Activated naive CD4-positive, alpha-beta T cell treated with anti-CD3 and anti-CD28 coated beads, Interleukin-2, amount 50 U/mL, for 16 hours (primary cell): ENCODE data around the gene ADORA1.

Experiments used
- DNase-seq: peaks from one replicate; pipeline ENCODE4 v3.0.0-alpha.2; 2020

ADORA1 gene

DNA sequence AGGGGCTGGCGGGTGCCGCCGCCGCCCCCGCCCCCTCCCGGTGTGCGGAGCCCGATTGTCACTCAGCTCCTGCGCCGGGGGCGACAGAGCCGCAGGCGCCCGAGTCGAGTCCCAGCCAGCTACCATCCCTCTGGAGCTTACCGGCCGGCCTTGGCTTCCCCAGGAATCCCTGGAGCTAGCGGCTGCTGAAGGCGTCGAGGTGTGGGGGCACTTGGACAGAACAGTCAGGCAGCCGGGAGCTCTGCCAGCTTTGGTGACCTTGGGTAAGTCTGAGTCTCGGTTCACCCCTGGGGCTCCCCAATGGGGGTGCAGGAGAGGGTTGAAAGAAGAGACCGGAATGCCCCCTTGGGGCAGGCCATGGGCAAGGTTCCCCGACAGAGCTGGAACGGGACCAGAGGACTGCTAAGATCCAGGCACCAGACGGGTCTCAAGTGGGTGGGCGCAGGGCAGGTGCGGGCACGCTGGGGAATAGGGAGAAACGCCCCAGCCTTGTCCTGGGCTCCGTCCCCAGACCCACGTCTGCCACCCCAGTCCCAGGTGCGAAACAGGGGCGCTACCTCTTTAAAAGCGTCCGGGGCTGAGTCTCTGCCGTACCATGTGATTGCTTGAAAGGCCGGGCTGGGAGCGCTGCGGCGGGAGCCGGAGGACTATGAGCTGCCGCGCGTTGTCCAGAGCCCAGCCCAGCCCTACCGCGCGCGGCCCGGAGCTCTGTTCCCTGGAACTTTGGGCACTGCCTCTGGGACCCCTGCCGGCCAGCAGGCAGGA is at the start of gene ADORA1:
ADORA1 (plus strand) TSS at position 61 of the 765 bp plus-strand sequence. CDS start 1,116 bp downstream, outside the sequence.
- DNase-seq = no peak

DNA sequence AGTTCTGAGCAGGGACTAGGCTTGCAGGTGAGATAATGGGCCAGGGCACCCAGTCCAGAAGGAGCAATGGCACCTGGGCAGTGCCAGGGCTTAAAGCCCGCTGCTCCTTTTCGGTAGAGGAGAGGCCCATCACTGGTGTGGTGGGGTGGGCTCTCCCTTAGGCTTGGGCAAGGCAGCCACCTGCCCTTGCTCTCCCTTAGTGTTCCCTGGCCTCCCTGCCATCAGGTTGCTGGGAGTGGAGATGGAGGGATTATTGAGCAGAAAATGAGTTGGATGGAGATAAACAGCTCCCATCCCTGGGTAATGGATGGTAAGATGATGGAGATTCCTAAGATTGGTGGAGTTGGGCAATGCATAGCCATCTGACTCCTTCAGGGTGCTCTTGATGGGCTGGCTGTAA is 49.6 kb upstream of the ADORA1 start:
- no peak for DNase-seq

DNA sequence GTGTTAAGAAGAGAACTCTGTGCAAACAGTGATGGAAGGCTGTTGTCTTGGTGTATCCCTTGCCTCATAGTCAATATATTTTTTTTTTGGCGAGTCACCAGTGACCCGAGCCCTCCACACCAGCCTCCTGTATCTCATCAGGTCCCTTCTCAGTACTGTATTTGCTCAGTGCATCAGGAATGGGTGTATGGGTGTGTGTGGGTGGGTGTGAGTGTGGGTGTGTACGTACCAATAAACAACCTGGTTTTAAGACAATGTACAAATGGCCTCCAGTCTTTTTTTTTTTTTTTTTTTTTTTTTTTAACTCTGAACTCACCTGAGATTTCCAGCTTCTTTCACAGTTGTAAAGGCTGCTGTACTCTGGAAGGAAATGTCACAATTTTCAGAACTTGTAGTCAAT is 49.0 kb upstream of the ADORA1 start:
- DNase-seq = no peak

DNA sequence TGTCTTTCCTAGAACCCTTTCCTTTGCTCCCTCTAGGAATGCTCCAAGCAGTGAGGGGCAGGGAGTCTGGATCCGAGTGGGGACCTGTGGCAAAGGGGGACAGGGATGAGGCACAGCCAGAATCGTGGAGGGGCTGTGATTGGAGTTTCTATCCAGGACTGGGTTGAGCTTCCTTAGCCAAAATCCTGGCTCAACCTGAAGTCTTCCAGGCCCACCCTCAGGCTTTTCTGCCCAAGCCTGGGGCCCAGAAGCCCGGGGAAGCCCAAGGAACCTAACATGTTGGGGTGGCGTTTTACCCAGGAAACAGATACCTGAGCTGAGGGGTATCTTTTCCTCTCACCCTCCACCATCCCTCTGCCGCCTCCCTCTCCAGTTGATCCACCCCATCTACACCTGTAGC is 47.1 kb upstream of the ADORA1 start:
- DNase-seq = no peak

DNA sequence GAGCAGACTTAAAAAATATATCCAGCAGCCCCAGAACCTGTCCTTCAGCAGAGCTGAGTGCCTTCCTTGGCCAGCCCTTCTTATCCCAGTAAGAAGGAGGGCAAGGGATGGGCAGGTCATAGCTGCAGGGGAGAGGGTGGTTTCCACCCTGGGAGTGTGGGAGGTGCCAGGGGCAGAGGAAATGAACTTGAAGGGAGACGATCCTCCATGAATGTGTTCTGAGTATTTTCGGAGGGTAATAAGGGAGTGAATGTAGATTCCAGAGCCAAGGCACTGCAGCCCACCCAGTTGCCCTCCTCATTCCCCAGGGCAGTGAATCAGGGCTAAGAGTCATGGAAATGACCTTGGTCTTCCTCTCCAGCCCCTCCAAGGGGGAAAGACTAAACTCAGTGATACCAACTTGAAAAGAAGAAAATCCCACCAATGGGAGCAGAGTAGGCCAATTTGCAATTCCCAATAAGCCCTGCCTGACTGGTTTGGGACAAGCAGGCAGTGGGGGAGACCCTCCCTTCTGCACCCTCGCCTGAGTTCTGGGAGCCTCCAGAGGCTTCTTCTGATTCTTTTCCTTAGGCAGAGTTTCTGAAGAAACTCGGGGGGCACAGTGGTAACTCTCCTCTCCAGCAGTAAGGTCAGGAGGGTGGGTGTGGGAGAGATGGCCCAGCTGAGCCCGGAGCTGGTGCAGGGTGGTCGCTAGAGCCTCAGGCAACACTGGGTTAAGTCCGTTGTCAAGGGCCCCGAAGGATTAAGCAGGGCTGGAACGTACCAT is 45.9 kb upstream of the ADORA1 start:
- no peak for DNase-seq

DNA sequence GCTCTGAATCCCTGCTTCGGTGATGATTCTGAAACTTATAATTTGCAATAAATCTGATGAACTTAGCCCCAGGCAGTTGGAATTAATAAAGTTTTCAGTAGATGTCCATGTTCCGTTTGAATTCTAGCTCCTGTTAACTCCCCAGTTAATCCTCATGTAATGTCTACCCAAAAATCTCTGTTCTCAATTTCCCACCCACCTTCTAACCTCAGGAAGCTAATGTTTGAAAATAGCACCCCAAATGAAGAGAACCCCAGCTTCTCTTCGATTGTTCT is 45.4 kb upstream of the ADORA1 start:
- DNase-seq = no peak

DNA sequence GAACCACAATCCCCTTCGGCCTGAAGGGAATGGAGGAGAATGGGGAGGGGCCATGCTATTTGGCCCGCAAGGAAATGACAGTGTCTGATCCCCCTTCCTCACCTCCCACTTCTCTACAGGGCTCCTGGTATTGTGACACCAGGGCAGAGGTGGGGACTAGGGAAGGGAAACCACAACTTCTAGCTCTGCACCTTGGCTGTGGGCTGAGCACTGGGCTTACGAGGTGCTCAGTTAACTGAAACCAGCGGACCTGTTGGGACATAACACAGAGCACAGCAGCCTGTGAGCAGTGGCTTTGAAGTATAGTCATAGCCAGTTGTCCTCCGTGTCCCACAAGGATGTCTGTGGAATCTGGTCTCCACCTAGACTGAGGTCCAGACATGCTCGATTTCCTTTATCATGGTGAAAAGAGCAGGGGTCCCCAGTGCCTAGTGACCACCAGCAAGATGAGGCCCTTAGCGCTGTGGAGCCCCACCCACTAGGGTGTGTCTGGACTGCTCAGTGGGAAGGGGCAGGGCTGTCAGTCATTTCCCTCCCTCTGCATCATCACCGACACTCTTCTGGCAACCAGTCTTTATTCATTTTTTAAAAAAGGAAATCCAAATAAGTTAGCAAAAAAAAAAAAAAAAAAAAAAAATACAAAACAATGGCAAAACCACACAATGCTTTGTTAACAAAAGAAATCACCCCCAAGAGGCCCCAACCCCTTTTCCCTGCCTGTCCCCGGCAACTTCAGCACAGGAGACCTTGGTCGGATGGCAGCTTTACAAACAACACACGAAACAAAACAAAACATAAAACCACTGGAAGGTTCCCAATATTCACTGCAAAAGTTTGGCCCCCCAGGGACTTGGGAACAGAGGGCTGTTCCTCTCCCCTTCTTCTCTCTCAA is 44.7 kb upstream of the ADORA1 start:
- DNase-seq = no peak

DNA sequence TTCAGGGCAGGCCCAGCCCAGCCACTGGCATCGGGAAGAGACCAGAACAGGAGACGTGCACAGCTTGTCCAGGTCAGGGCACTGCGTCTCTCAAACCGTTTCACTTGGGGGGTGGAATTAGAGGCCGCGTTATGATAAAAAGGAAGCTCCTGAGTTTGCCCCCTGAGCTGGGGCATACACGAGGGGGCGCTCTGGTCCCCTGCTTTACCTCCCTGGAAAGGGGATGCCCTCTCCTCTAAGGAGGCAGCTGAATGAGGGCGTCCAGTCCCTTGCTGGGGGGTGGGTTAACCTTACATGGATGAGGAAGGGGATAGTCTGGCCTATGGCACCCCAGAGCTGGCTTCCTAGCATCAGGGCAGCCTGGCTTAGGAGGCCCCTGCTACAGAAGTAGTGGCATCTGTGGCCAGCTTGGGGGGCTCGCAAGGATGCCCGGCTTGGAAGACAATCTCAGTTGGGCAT is 44.0 kb upstream of the ADORA1 start:
- no peak for DNase-seq

DNA sequence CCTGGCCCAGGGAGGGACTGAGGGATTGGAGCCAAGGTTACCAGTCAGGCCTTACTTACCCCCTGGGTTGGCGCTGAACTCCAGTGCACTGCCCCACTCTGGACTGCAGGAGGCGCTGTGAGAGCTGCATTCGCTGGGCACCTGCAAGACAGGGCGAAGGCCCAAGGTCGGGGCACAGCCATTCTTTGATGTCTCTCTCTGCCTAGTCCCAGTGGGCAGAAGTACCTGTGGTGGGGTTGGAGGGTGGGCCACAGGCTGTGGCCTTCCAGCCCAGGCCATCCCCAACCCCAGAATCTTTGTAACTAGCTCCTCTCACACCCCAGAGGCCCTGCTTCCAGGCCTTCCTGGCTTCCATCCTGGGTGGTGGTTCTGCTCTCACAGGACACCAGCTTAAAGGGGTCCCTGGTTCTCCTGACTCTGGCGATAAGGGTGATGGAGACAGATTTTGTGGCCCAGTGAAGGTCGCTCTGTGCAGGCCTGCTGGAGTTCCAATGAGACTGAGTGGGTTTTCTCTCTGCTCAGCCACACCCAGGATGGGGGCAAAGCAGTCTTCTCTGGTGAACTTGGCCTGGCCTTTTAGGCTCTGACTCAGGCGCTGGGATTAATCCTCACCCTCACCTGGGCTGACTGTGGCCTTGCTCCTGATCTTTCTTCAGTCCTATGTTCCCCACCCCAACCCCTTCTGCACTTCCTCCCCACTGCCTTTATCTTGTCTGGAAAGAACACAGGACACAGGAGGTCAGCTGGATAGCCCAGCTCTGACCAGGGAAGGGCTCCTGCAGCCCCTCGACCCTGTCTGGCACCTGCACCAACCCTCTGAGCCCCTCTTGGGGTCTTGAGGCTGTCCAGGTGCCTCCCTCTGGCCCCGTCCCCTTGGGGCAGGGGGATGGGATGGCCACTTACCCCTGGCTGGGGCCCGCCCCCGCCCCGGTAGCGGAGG is 42.7 kb upstream of the ADORA1 start:
- no peak for DNase-seq

DNA sequence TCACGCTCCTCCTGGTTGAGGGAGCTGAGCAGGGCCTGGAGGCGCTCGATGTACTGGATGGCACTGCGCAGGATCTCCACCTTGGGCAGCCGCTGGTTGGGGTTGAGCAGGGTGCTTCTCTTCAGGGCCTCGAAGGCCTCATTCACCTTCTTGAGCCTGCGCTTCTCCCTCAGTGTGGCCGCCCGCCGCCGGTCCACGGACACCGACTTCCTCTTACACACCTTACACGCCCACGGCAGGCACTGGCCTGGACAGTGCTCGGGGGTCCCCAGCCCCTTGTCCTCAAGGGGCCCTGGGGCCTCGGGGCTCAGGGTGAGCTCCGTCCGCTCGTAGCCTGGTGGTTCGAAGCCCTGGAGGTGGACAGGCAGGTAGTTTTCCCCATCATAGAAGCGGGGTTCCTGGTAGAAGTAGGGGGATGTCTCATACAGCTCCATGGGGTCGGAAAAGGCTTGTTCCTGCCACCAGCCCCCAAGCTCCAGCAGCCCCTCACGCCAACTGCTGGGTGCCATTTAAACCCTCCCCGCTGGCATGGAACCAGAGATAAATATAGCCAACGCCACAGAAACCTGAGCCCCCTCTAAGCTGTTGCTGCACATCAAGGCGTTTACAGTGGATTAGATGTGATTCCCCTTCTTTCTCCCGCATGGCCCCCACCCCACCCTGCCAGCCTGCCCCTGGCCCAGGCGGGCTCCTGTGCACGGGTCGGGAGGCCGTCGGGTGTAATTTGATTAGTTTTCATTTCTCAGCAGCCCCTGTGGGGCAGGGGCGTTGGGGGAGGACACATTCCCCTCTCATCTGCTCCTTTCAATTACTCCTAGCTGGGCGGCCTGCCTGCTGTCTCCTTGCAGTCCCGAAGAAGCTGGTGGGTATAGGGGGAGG is 41.8 kb upstream of the ADORA1 start, which contains the start of gene MYOG:
MYOG (minus strand) TSS at position 485 of the 879 bp plus-strand sequence; CDS start at position 434, 51 bp downstream.
- DNase-seq = no peak

DNA sequence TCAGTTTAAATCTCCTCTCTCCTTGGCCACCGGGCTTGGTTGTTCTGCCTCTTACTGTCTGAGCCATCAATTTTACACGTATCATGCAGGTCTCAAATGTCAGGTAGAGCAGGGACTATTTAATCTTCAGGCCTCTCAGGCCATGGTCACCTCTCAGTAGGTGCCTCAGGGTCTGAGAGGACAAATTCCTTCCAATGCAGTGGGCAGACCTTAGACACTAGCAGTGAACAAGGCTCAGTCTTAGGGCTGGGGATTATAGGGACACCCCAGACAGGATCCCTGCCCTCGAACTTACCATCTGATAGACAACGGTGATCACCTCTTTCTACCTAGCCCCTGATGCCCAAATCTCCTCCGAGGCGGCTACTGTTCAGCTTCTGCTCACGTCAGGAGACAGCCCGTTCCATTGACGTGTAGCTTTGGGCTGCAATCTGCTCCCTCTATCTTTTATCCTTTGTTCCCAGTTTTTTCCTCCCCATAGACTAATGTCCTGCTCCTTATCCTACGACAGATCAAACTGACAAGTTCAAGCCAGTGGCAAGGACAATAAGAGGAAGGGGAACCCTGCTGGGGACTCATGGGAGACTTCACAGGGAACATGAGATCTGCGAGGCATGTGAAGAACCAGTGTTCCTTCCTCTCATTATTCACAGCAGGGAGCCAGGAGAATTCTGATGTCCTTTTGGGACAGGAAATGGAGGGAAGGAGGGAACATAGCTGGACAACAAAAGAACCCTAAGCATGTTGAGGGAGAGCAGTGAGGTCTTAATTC is 40.3 kb upstream of the ADORA1 start:
- no peak for DNase-seq

DNA sequence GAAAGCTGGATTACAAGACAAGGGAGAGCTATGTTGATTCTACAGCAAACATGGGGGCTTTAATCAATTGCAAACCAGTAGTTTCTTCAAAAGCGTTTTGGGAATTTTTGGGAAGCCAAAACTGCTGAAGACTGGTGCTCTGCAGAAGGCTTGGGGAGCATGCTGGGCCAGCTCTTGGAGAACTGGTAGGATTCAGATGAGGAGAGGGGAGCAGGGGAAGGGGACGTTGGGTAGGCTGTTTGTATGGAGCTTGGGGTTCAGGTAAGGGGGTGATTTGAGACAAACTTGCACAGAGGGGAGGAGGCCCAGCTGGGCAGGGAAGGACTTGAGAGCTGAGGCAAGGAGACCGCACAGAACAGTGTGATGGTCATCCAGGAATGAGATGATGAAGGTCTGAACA is 39.1 kb upstream of the ADORA1 start:
- DNase-seq = no peak

DNA sequence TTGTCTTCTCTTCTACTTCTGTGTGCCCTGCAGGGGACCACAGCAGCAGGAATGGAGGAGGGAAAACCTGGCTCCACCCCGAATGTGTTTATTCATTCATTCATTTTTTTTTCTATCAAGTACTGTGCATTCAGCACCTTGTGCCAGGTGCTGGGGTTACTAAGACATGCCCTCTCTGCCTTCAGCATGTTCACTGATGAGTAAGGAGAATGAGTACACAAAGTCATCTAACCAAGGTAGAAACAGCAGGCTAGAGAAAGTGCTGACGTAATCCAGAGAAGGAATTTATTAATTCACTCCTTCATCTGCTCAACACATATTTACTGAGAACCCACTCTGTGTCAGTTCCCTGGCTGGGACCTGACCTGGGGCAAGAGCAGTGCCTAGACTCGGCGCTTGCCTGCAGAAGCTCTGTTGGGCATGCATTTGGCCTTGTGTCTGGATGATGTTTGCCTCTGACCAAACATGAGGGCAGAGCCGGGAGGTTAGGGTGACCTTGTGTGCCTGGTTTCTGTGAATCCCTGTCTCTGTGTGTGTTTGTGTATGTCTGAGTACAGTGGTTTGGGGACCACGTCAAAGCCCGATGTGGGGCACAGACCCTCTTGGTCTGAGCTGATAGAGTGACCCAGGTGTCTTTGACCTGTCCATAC is 38.4 kb upstream of the ADORA1 start:
- DNase-seq = no peak

DNA sequence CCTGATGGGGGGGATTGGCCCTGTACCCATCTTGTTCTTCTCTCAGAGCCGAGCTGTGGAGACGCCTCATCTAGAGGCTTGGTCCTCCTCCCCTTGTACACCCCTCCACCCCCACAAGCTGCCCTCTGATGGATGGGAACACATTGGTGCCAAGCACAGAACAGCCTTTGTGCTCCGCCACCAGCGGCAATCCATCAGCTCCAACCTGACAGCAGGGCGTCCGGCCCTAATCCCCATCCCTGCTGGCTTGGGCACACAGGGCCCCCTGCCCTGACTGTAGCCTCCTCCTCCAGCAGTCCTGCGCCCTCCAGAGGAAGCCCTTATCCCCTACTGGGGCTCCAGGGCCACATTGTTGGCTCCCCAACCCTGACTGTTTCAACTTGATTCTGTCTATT is 37.9 kb upstream of the ADORA1 start:
- DNase-seq = no peak

DNA sequence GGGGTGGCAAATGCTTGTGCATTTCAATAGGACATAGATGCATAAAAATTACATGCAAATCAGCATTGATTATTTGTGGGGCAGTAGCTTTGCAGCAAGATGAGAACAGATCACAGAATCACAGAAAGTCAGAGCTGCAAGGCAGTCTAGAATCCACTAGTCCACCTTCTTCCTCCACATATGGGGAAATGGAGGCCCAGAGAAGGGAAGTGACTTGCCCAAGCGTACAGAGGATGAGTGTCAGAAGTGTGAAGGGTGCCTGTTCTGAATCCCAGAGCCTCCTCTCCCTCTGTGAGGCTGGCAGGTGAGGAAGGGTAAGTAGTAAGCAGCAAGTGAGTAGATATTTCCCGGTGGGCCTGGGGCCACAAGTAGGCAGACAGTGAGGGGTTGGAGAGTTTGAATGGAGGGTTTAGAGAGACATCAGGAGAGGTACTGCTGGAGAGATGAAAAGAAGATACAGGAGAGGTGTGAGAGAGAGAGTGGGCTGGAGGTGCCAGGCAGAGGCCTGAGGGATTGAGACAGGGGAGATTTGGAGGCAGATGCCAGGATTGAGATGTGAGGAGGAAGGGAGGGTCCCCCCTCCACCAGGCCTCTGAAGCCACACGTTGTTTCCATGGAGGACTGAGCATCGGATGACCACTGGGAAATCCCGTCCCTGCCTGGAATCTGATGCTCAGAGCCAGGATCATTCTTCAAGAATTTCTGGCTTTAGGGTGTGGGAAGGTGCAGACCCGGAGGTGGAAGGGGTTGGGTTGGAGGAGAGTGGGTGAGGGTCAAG is 36.9 kb upstream of the ADORA1 start:
- no peak for DNase-seq

DNA sequence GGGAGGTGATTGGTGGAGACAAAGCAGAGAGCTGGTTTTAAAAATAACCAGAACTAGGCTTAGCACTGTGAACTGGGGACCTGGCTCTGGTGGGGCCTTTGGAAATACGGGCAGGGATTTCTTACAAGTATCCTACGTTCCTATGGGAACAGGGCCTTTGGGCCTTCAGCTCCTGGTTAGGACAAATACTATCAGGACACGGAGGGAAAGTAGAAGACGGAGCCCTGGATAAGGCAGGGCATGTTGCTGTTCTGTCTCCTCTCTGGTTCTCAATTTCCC is 36.4 kb upstream of the ADORA1 start:
- no peak for DNase-seq

DNA sequence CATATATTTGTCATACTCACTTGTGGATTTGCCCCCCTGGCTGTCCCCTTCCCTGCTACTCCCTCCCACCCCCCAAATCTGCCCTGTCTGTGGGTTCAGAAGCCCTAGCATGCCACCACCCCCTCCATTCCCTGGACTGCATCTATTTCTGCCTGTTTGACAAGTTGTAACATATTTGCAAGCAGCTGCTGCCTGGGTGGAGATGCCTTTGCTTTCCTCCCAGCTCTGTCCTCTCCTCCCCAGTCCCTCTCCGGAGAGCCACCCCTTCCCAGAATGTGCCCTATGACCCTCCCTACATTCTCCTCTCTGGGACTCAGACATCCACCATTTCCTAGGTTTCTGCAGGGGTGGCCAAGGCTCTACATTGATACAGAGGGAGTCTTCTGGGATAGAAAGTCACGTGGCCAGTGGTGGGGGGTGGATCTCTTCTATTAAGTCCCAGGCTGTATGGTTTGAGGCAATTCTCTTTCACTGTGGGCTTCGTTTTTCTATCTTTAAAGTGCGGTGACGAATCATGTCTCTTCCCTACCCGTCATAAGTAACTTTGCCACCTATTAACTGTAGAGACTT is 35.7 kb upstream of the ADORA1 start:
- DNase-seq = no peak

DNA sequence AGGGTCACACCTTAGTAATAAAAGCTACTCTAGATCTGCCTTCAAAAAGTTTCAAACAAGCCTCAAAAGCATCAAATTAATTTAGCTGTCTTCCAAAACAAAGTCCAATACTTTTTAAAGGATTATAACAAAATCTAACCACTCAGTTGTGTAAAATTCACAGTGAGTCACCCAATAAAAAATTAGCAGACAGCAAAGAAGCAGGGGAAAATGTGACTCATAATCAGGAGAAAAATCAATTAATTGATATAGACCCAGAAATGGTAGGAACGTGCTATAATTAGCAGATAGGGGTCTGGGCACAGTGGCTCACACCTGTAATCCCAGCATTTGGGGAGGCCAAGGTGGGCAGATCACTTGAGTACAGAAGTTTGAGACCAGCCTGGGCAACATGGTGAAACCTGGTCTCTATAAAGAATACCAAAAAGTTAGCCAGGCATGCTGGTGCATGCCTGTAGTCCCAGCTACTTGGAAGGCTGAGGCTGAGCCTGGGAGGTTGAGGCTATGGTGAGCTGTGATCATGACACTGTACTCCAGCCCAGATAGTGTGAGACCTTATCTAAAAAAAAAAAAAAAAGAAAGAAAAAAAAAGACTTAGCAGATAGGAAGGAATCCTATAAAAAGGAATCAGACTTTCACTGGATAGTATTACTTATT is 33.6 kb upstream of the ADORA1 start:
- no peak for DNase-seq
